Measurements from ENCODE around the gene SLC12A9.

Gene SLC12A9

GRCh38 chr7:100860702-100861615 is 8.4 kb downstream of the SLC12A9 start:
- no peak for DNase-seq (ENCODE audit: low read depth in 1 of 2, low spot score in 1 of 2)

- DNase-seq (ENCODE audit: low read depth in 1 of 2, low spot score in 1 of 2): no peak
Observed at GRCh38 chr7:100861616-100861985, 9.1 kb downstream of the SLC12A9 start.

GRCh38 chr7:100863406-100863950 is 11.0 kb downstream of the SLC12A9 start:
- no peak for DNase-seq (ENCODE audit: low read depth in 1 of 2, low spot score in 1 of 2)

- no peak for DNase-seq (ENCODE audit: low read depth in 1 of 2, low spot score in 1 of 2)
Observed at GRCh38 chr7:100864263-100864845, 11.8 kb downstream of the SLC12A9 start.

GRCh38 chr7:100865372-100865911 is 12.9 kb downstream of the SLC12A9 start:
- DNase-seq (ENCODE audit: low read depth in 1 of 2, low spot score in 1 of 2): no peak

- no peak for DNase-seq (ENCODE audit: low read depth in 1 of 2, low spot score in 1 of 2)
Observed at GRCh38 chr7:100865938-100866728, 13.6 kb downstream of the SLC12A9 start.

- DNase-seq (ENCODE audit: low read depth in 1 of 2, low spot score in 1 of 2): no peak
Observed at GRCh38 chr7:100866729-100867039, 14.2 kb downstream of the SLC12A9 start.

GRCh38 chr7:100867040-100867775 is 14.7 kb downstream of the SLC12A9 start, which contains the start of gene TRIP6:
TRIP6 (plus strand) TSS chr7:100867387; CDS start chr7:100867498, 111 bp downstream.
- peak; percentile 44 to 68 for DNase-seq (ENCODE audit: low read depth in 1 of 2, low spot score in 1 of 2)

- no peak for DNase-seq (ENCODE audit: low read depth in 1 of 2, low spot score in 1 of 2)
Observed at GRCh38 chr7:100867776-100868485, 15.4 kb downstream of the SLC12A9 start.

GRCh38 chr7:100873599-100874299 is 21.2 kb downstream of the SLC12A9 start:
- no peak for DNase-seq (ENCODE audit: low read depth in 1 of 2, low spot score in 1 of 2)

- no peak for DNase-seq (ENCODE audit: low read depth in 1 of 2, low spot score in 1 of 2)
Observed at GRCh38 chr7:100874300-100874576, 21.7 kb downstream of the SLC12A9 start.

GRCh38 chr7:100874577-100875355 is 22.3 kb downstream of the SLC12A9 start, which contains the start of gene SRRT:
SRRT (plus strand) TSS chr7:100875103; CDS start chr7:100875591, 488 bp downstream.
- DNase-seq (ENCODE audit: low read depth in 1 of 2, low spot score in 1 of 2): peak; percentile 94 to 98

- DNase-seq (ENCODE audit: low read depth in 1 of 2, low spot score in 1 of 2): no peak
Observed at GRCh38 chr7:100875356-100875751, 22.8 kb downstream of the SLC12A9 start.

- no peak for DNase-seq (ENCODE audit: low read depth in 1 of 2, low spot score in 1 of 2)
Observed at GRCh38 chr7:100878013-100878412, 25.5 kb downstream of the SLC12A9 start.

- DNase-seq (ENCODE audit: low read depth in 1 of 2, low spot score in 1 of 2): no peak
Observed at GRCh38 chr7:100878685-100879084, 26.2 kb downstream of the SLC12A9 start.

GRCh38 chr7:100879685-100880261 is 27.3 kb downstream of the SLC12A9 start:
- no peak for DNase-seq (ENCODE audit: low read depth in 1 of 2, low spot score in 1 of 2)

GRCh38 chr7:100880645-100881044 is 28.1 kb downstream of the SLC12A9 start:
- no peak for DNase-seq (ENCODE audit: low read depth in 1 of 2, low spot score in 1 of 2)

GRCh38 chr7:100881136-100881535 is 28.6 kb downstream of the SLC12A9 start:
- no peak for DNase-seq (ENCODE audit: low read depth in 1 of 2, low spot score in 1 of 2)
